ENCODE data around the gene C5. TPM values are rescaled to one million over a fixed set of nuclear protein-coding genes. Genes with fewer than 3 reads are reported as not detected.
"Not testable (repeated sequence)": the region's sequence is repeated elsewhere in the genome, so short reads cannot be mapped to it uniquely, and the experiment has no call there.

Gene C5
- total and polyA plus RNA-seq, 2 donors (not counting 1 experiment from before 2014, with no cell fraction given), result 1.9 to 7.3 TPM

DNA sequence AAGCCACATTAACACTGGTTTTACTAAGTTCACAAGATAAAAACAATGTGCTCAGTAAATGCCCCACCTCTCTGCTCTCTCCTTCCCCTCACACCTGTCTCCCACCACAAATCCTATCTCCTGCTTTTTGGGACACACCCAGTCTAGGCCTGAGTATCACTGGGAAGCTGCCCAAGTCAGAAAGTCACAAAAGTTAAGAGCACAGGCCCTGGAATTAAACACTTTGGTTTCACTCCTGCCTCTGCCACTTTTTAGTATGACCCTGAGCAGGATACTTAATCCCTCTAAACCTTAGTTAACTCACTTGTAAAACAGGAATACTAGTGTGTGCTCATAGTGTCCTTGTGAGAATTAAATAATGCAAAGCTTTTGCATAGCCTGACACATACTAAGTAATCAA, 11.3 kb downstream of the C5 start:
- Histone ChIP-seq H3K4me2 (ENCODE audit: extremely low read depth, insufficient read depth, low read length) (no peak overlapping the region), H3K27me3 (ENCODE audit: control insufficient read depth, insufficient read depth, low read length) (no peaks in the 10 kb centered on the region), H3K79me2 (ENCODE audit: control insufficient read depth, insufficient read depth, low read length) (no peaks in the 10 kb centered on the region), H2AFZ (ENCODE audit: low read length) (no peak overlapping the region), H3K27ac (ENCODE audit: insufficient read depth, low read length) (no peak overlapping the region), H3K9me3 (ENCODE audit: control insufficient read depth, insufficient read depth, low read depth, low read length) (no peaks in the 10 kb centered on the region), H3K9ac (ENCODE audit: insufficient read depth, low read length) (no peak overlapping the region), H3K36me3 (ENCODE audit: control insufficient read depth, insufficient read depth, low read length) (no peaks in the 10 kb centered on the region), H3K4me3 (replicated peaks in 1 of 4; ENCODE audit: control extremely low read depth in 1 of 4, insufficient read depth in 1 of 4, low read depth in 3 of 4, low read length in 4 of 4) (no peak overlapping the region), H4K20me1 (ENCODE audit: control insufficient read depth, extremely low read depth, insufficient read depth, low read length) (no peaks in the 10 kb centered on the region), H3K4me1 (ENCODE audit: control insufficient read depth, extremely low read depth, insufficient read depth, low read length) (no peaks in the 10 kb centered on the region)
- DNase-seq (ENCODE audit: low read depth in 2 of 2), result no peak
- TF ChIP-seq EZH2 (IDR thresholded peaks at IDR 0.05; ENCODE audit: low read length, missing control alignments), result no peak
- TF ChIP-seq, protein P1, sequence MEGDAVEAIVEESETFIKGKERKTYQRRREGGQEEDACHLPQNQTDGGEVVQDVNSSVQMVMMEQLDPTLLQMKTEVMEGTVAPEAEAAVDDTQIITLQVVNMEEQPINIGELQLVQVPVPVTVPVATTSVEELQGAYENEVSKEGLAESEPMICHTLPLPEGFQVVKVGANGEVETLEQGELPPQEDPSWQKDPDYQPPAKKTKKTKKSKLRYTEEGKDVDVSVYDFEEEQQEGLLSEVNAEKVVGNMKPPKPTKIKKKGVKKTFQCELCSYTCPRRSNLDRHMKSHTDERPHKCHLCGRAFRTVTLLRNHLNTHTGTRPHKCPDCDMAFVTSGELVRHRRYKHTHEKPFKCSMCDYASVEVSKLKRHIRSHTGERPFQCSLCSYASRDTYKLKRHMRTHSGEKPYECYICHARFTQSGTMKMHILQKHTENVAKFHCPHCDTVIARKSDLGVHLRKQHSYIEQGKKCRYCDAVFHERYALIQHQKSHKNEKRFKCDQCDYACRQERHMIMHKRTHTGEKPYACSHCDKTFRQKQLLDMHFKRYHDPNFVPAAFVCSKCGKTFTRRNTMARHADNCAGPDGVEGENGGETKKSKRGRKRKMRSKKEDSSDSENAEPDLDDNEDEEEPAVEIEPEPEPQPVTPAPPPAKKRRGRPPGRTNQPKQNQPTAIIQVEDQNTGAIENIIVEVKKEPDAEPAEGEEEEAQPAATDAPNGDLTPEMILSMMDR (conservative IDR thresholded peaks at IDR 0.05 in 1 of 2, IDR thresholded peaks at IDR 0.05 in 1 of 2; ENCODE audit: low read depth in 1 of 2, low read length in 2 of 2), result no peak

GRCh38 chr9:121038362-121038761, 11.7 kb downstream of the C5 start:
- TF ChIP-seq EZH2 (IDR thresholded peaks at IDR 0.05; ENCODE audit: low read length, missing control alignments), result no peak
- TF ChIP-seq, protein P1 (conservative IDR thresholded peaks at IDR 0.05 in 1 of 2, IDR thresholded peaks at IDR 0.05 in 1 of 2; ENCODE audit: low read depth in 1 of 2, low read length in 2 of 2), result no peak
- H3K9me3 ChIP-seq (ENCODE audit: control insufficient read depth, insufficient read depth, low read depth, low read length), result no peaks in the 10 kb centered on the region
- no peaks in the 10 kb centered on the region for H3K36me3 ChIP-seq (ENCODE audit: control insufficient read depth, insufficient read depth, low read length)
- H3K4me2 ChIP-seq (ENCODE audit: extremely low read depth, insufficient read depth, low read length), result no peak overlapping the region
- DNase-seq (ENCODE audit: low read depth in 2 of 2), result no peak
- no peak overlapping the region for H3K9ac ChIP-seq (ENCODE audit: insufficient read depth, low read length)
- no peaks in the 10 kb centered on the region for H3K4me1 ChIP-seq (ENCODE audit: control insufficient read depth, extremely low read depth, insufficient read depth, low read length)
- H3K27ac ChIP-seq (ENCODE audit: insufficient read depth, low read length), result no peak overlapping the region
- no peaks in the 10 kb centered on the region for H3K79me2 ChIP-seq (ENCODE audit: control insufficient read depth, insufficient read depth, low read length)
- no peak overlapping the region for H2AFZ ChIP-seq (ENCODE audit: low read length)
- H4K20me1 ChIP-seq (ENCODE audit: control insufficient read depth, extremely low read depth, insufficient read depth, low read length), result no peaks in the 10 kb centered on the region
- H3K27me3 ChIP-seq (ENCODE audit: control insufficient read depth, insufficient read depth, low read length), result no peaks in the 10 kb centered on the region
- no peak overlapping the region for H3K4me3 ChIP-seq (replicated peaks in 1 of 4; ENCODE audit: control extremely low read depth in 1 of 4, insufficient read depth in 1 of 4, low read depth in 3 of 4, low read length in 4 of 4)

- not testable (repeated sequence) for H3K9ac ChIP-seq (ENCODE audit: insufficient read depth, low read length); H4K20me1 ChIP-seq (ENCODE audit: control insufficient read depth, extremely low read depth, insufficient read depth, low read length); H3K36me3 ChIP-seq (ENCODE audit: control insufficient read depth, insufficient read depth, low read length); H3K4me1 ChIP-seq (ENCODE audit: control insufficient read depth, extremely low read depth, insufficient read depth, low read length); H3K9me3 ChIP-seq (ENCODE audit: control insufficient read depth, insufficient read depth, low read depth, low read length); H3K27me3 ChIP-seq (ENCODE audit: control insufficient read depth, insufficient read depth, low read length); H3K79me2 ChIP-seq (ENCODE audit: control insufficient read depth, insufficient read depth, low read length); H3K4me2 ChIP-seq (ENCODE audit: extremely low read depth, insufficient read depth, low read length); DNase-seq (ENCODE audit: low read depth in 2 of 2); H3K27ac ChIP-seq (ENCODE audit: insufficient read depth, low read length); H2AFZ ChIP-seq (ENCODE audit: low read length); H3K4me3 ChIP-seq (replicated peaks in 1 of 4; ENCODE audit: control extremely low read depth in 1 of 4, insufficient read depth in 1 of 4, low read depth in 3 of 4, low read length in 4 of 4)
Measured at GRCh38 chr9:121035717-121036116, 14.4 kb downstream of the C5 start.

All from fibroblast of lung (primary cell).